Measurements from ENCODE around the gene PARP15.

PARP15 gene

DNA sequence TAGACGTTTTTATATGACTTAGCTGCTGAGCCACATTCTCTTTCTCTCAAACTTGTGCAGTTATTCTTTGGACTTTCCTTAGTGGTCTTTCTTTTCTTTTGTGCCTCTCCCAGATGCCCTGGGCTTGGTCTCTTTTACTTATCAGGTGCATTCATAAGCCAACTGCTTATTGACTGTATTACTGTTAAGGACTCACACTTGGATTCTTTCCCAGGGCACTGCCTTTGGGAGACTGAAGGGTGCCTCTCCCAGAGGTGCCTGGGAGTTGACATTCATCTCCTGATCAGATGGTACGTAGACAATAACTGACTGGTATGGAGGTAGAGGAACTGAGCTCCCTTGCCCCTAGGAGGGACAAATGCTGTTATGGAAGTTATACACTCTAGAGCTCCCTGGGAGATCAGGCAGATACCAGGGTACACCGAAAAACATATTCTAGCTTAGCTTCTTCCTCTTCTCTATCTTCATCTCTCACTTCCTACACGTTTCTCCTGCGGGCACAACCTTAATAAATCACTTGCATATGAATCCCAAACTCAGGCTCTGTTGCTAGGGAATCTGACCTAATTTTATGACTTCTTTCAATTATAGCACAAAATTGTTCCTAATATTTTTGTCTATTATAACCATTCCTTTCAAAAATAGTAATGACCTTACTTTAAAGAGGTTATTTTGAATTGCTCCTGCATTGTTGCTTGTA lies 24.7 kb downstream of the PARP15 start:
- TF ChIP-seq, protein P1, sequence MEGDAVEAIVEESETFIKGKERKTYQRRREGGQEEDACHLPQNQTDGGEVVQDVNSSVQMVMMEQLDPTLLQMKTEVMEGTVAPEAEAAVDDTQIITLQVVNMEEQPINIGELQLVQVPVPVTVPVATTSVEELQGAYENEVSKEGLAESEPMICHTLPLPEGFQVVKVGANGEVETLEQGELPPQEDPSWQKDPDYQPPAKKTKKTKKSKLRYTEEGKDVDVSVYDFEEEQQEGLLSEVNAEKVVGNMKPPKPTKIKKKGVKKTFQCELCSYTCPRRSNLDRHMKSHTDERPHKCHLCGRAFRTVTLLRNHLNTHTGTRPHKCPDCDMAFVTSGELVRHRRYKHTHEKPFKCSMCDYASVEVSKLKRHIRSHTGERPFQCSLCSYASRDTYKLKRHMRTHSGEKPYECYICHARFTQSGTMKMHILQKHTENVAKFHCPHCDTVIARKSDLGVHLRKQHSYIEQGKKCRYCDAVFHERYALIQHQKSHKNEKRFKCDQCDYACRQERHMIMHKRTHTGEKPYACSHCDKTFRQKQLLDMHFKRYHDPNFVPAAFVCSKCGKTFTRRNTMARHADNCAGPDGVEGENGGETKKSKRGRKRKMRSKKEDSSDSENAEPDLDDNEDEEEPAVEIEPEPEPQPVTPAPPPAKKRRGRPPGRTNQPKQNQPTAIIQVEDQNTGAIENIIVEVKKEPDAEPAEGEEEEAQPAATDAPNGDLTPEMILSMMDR (IDR thresholded peaks at IDR 0.05; ENCODE audit: insufficient read depth, missing control alignments) = no peak
- no peak for DNase-seq (ENCODE audit: insufficient read length, low spot score)
- no peak for FAIRE-seq

DNA sequence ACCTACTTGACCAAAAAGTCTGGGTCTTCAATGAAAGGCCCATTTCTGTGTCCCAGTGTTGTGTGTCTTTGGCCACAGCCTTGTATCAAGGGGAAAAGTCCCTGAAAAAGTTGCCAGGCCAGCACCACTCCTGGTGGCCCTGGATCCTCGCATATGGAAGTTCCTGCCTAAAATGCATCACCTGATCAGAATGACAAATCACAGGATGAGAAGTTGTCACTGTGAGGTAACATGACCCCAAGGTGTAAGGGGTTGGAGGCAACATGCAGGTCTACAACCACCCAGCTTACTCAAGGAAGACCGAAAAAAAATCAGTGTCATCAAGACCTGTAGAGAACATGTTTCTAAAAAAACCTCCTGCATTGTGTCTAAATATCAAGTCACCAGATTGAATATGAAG lies 25.6 kb downstream of the PARP15 start:
- no peak for DNase-seq (ENCODE audit: insufficient read length, low spot score)
- TF ChIP-seq, protein P1 (IDR thresholded peaks at IDR 0.05; ENCODE audit: insufficient read depth, missing control alignments) = no peak
- FAIRE-seq = no peak

DNA sequence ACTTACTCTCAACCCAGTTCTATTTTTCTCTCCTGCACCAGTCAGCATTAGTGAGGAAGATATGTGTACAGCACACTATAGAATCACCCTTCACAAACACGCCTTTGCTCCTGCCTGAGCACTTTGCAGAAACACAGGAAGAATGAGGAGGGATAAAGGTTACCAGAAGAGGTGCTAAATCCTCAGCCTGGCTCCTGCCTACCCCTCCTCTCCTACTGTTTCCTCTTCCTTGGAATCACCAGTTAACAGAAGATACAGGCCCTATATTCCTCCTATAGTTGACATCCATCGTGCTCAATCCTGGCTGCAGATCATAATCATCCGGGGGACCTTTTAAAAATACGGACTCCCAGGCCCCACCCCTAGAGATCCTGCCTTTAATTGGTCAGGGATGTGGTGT lies 28.9 kb downstream of the PARP15 start:
- TF ChIP-seq, protein P1 (IDR thresholded peaks at IDR 0.05; ENCODE audit: insufficient read depth, missing control alignments) = no peak
- FAIRE-seq (no peak), DNase-seq (ENCODE audit: insufficient read length, low spot score) (no peak)

DNA sequence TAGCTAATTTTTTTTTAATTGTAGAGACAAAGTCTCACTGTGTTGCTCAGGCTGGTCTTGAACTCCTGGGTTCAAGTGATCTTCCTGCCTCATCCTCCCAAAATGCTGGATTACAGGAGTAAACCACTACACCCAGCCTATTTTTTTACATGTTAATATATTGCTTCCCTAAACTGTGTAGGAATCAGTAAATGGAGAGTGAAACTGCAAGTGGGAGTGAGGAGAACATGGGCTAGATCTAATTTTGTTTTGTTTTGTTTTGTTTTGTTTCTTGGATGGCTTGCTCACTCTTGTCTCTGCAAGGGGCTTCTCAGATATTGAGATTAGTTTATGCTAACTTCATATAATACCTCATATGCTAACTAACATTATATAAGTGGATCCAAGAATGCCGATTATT lies 31.5 kb downstream of the PARP15 start:
- TF ChIP-seq, protein P1 (IDR thresholded peaks at IDR 0.05; ENCODE audit: insufficient read depth, missing control alignments) = no peak
- FAIRE-seq (no peak), DNase-seq (ENCODE audit: insufficient read length, low spot score) (no peak)

DNA sequence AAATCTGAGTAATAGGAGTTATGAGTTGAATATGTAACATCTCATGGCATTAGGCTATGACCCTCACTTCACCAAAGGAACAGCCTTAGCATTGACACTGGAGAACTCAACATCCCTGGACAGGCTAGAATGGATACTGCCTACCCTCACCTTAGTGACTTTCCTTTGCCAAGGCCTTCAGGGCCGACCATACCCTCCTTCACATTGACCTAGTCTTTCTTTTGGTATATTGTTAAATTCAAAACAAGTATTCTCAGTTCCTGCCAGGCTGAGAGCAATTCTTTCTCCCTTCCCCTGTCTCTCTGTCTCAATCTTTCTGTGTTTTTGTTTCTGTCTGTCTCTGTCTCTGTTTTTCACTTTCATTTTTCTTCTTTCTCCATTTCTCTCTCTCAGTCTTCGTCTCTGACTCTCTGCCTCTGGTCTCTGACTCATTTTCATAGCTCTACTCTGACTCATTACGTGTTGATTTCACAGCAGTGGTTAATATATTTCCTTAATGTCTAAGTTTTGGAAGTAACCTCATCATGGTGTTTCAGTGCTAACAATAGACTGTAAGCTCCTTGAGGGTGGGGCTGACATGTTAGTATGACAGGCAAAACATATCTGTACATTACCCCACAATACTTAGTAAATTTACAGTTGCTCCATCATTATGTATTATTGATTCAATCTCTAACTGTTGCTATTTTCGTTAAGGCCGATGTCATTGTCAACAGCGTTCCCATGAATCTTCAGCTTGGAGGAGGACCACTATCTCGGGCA lies 32.5 kb downstream of the PARP15 start:
- DNase-seq (ENCODE audit: insufficient read length, low spot score) = no peak
- no peak for FAIRE-seq
- TF ChIP-seq, protein P1 (IDR thresholded peaks at IDR 0.05; ENCODE audit: insufficient read depth, missing control alignments) = no peak

DNA sequence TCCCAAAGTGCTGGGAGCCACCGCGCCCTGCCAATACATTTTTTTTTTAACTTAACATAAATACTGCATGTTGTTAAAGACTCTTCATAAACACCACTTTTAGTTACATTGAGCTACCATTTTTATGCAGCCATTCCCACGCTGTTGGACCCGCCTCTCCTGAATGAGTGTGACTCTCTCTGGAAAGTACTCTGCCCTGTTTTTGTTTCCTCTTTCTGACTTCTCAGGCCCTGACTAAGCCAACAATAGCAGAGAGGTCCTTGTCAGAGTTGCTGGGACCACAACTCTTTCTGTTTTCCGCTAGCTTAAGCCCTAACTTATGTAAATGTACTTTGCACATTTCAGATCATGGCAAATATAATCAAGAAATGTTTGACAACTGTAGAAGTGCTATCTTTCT lies 35.2 kb downstream of the PARP15 start:
- DNase-seq (ENCODE audit: insufficient read length, low spot score) (no peak), FAIRE-seq (no peak)
- TF ChIP-seq, protein P1 (IDR thresholded peaks at IDR 0.05; ENCODE audit: insufficient read depth, missing control alignments) = no peak

DNA sequence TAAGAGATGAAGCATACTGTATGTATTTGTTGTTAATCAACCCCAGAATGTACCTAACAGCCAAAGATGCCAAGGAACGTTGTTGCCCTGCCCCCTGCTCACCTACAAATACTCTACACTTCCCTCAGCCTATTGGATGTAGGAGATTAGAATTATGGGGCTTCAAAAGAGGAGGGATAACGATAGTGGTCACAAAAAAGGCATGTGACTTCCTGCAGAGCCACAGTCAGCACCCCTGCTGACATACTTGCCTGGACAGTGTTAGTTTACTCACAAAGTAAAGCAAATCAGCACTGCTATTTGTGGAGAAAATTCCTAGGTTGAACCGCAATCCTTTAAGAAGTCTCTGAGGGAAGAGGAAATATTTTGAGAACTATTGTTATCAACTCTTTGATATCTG lies 37.9 kb downstream of the PARP15 start:
- TF ChIP-seq, protein P1 (IDR thresholded peaks at IDR 0.05; ENCODE audit: insufficient read depth, missing control alignments) = no peak
- no peak for FAIRE-seq
- no peak for DNase-seq (ENCODE audit: insufficient read length, low spot score)
